Stomach (tissue), 4 donors: ENCODE results near the gene LOXL1.

Experiments
- CTCF ChIP-seq, 7 experiments: fragments of 450-650 bp in 4 of 7; fragments of 200-600 bp in 3 of 7; sonication (generic) in 3 of 7; IDR thresholded peaks; one replicate each; pipeline ENCODE4 v1.5.1; 2016 to 2019; ENCODE audit warnings: antibody characterized with exemption in 7 of 7, control low read depth in 2 of 7, mild to moderate bottlenecking in 1 of 7
- EP300 ChIP-seq: sonication (generic); formaldehyde crosslinking; IDR thresholded peaks from one replicate; pipeline ENCODE4 v1.6.1; 2017; ENCODE audit warnings: antibody characterized with exemption

GRCh38 chr15:73996267-73996666 lies 70.0 kb downstream of the LOXL1 start:
- TF ChIP-seq CTCF (IDR thresholded peaks at IDR 0.05), result no peak
- TF ChIP-seq EP300, result no peak
